GM18517 (cell line): ENCODE measurements around the gene ABHD11.
"Not testable (repeated sequence)": the region's sequence is repeated elsewhere in the genome, so short reads cannot be mapped to it uniquely, and the experiment has no call there.

Experiments used
- ATAC-seq: cut with Tn5 transposase; IDR thresholded peaks from one replicate; pipeline ENCODE4 v1.9.1; 2021; ENCODE audit warnings: mild to moderate bottlenecking, moderate library complexity; ENCODE audit not compliant: unreplicated experiment

The ABHD11 gene

DNA sequence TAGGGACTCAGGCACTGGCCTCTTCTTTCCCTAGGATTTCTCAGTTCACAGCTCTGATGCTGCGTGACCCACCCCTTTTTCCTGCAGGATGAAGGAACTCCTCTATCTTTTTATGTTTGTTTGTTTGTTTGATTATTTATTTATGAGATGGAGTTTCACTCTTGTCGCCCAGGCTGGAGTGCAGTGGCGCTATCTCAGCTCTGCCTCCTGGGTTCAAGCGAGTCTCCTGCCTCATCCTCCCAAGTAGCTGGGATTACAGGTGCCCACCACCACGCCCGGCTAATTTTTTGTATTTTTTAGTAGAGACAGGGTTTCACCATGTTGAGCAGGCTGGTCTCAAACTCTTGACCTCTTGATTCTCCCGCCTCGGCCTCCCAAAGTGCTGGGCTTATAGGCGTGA, 18.2 kb downstream of the ABHD11 start:
- not testable (repeated sequence) for ATAC-seq

DNA sequence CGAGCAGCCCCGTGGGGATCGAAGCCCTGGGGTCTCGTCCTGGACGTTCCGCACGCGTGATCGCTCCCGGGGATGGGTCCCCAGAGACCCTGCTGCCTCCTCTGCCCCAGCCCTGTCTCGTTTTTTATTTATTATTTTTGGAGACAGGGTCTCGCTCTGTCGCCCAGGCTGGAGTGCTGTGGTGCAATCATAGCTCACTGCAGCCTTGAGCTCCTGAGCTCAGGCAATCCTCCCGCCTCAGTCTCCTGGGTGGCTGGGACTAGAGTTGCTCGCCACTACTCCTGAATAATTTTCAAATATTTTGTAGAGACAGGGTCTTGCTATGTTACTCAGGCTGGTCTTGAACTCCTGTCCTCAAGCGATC, 18.8 kb downstream of the ABHD11 start:
- peak; percentile 12 for ATAC-seq

DNA sequence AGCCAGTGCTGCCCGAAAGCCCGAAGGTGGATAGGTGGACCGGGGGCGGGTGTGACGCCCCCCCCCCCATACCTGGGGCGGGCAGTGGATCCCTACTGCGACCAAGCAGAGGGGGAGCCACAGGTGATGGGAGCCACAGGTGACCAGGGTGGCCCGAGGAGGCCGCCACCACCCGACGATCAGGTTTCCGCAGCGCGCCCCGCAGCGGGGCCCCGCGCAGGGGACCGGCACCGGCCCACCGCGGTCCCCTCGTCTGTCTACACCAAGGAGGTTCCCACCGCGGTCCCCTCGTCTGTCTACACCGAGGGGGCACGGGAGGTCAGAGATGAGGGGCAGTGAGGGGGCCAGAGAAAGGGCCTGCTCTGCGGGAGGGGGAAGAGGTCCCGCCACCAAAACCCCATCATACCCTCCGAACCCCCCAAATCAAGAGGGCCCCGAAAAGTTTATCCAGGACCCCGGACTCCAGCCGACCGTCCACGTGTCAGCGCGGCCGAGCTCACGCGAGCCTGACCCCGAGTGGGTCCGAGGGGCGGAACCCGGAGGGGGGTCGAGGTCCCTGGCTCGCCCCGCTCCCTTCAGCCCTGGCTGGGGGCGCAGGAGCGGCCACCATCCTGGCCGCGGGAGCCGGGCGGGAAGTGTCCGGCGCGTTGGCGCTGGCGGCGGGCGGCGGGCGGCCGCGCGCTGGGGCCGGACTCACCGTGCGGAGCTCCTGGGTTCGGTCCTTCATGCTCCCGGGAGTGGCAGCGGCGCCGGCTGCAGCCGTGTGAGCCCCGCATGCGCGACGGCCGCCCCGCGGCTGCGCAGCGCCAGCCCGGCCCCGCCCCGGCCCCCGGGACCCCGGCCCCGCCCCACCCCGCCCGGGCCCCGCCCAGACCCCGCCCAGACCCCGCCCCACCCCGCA, 19.4 kb downstream of the ABHD11 start, which contains the start of gene STX1A:
Gene STX1A, minus strand, starts transcription at position 765 of the 901 bp plus-strand sequence. Its CDS starts 38 bp downstream, at position 727.
- peak; percentile 47 for ATAC-seq

DNA sequence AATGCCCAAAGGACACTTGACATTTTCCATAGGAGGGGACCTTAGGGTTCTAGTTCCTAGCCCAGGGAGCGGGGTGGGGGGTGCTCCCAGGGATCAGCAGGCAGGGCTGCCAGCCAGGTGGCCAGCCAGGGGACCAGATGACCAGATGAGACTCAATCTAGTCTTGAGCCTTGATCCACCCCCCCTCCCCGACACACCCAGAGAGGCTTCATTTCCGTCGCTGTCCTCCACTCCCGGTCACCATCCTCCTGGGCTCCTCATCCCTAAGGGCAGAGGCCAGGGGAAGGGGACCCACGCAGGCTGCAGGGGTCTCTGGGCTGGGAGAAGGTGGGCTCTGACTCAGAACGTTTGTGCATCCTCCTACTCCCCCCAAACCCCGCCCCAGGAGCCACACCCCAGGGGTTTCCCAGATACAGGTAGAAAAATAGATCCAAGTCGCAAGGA, 20.1 kb downstream of the ABHD11 start:
- no peak for ATAC-seq

DNA sequence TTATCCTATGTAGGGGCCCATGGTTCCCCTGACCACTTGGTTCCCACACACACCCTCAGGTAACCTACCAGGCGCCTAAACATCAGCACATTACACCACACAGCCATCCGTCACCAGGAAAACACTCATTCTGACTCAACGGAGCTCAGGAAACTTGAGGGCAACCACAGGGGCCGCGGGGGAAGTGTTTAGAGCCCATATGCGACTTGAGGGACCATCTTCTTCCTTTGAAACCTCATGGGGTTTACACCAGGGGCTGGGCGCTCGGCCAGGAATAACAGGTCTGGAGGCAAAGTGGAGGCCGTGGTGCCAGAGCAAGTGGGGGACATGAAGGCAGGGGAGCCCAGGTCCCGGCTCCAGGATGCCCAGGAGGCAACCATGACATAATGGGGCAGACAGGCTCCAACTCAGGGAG, 20.6 kb downstream of the ABHD11 start:
- ATAC-seq: no peak

DNA sequence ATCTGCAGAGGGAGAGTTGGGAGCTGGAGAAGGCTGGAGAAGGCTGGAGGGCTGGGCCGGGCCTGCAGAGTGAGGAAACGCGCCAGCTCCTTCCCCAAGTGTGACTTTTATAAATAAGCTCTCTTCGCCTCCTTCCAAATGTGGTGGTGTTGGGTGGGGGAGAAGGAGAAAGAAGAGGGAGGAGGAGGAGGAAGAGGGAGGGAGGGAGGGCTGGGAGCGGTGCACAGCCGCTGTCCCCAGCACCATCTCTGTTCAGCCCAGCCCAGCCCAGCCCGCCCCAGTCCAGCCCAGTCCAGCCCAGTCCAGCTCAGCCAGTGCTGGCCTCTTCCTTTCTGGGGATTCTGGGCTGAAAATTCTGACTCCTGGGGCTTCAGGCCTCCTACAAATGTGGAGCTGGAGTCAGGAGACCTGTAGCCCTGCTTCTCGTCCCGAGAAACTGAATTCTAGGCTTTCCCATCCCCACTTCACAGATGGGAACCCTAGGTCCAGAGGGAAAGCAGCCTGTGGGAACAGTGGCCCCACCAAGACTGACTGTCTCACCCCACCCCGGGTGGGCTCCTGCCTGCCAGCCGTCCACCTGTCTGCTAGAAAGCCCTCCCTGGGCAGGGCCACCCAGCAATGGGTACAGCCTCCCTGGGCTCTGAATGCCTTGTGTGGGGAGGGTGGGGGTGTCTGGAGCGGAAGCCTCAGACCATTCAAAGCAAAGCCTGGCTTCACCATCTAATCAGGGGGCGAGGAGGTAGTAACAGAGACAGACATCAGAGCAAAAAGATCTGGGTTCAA, 21.4 kb downstream of the ABHD11 start:
- ATAC-seq: no peak

DNA sequence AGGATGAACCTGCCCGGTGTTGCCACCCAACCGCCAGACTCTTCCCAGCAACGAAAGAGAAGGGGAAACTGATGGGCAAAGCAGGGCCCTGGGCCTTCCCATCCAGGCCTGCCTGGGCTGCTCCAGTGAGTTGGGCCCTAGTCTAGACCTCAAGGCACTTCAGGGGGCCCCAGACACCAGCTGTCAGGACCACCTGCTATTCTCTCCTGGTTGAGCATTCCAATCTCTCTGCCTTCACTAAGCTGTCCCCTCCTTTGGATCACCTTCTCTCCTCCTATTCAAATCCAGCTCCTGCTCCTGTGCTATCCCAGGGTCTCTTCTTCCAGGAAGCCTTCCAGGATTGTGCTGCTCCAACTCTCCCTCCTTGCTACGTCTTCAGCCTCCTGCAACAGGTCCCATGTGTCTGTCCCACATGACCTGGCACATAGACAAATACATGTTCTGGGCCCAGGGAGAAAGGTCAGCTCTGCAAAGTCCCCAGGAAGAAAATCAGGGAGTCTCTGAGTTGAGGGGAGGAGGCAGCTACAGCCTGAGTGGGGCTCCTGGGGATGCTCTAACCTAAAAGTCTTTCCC, 22.2 kb downstream of the ABHD11 start:
- no peak for ATAC-seq

DNA sequence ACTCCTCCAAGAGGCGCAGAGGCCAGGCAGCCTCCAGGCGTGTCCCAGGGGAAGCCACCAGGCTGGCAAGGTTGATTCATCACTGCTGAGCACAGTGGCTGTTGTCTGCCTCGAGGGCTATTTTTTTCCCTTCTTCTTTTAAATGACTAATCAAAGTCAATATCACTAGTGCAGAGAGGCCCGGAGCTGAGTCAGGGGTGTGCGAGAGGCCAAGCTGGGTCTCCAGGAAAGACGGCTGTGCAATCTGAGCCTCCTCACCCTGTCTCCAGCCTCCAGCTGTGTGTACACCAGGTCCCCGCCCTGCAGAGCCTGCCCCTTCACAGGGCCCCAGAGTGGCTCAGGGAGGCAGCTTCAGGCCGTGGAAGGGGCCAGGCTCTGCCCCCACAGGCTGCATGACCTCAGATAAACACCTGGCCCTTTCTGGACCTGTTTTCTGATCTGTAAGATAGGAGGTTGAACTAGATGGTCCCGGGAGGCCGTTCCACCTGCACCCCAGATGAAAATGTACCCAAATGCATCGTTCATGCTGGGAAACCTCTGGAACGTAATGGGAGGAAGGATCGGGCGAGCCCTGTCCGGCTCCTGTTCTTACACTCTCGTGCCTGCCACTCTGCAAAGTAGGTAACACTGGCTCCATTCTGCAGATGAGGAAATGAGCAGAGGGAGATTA, 22.8 kb downstream of the ABHD11 start:
- no peak for ATAC-seq

DNA sequence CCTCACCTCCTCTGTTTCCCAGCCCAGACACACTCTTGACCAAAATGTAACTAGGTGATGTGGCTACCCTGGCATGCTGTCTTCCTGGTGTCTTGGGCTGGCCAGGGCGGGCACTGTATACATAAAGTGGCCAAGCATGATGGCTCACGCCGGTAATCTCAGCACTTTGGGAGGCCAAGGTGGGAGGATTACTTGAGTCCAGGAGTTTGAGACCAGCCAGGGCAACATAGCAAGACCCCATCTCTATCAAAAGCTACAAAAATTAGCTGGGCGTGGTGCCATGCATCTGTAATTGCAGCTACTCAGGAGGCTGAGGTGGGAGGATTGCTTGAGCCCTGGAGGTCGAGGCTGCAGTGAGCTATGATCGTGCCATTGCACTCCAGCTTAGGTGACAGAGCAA, 25.3 kb downstream of the ABHD11 start:
- not testable (repeated sequence) for ATAC-seq

DNA sequence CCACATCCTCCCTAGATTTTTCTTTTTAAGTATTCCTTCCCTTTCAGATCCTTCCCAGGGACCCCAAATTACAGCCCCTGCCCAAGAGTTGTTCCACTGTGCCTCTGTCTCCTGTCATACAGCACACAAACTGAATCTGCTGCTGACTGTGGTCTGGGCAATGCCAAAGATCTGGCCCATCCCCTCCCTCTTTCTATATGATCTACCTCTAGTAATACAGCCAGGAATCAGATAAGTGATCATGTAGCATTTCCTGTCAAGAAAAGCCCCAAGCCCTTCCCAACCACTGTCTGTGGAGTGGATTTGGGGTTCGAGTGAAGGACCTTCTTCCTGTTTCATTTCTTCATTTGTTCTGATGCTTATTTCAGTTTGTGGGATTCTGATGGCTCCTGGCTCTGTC, 25.8 kb downstream of the ABHD11 start:
- no peak for ATAC-seq

DNA sequence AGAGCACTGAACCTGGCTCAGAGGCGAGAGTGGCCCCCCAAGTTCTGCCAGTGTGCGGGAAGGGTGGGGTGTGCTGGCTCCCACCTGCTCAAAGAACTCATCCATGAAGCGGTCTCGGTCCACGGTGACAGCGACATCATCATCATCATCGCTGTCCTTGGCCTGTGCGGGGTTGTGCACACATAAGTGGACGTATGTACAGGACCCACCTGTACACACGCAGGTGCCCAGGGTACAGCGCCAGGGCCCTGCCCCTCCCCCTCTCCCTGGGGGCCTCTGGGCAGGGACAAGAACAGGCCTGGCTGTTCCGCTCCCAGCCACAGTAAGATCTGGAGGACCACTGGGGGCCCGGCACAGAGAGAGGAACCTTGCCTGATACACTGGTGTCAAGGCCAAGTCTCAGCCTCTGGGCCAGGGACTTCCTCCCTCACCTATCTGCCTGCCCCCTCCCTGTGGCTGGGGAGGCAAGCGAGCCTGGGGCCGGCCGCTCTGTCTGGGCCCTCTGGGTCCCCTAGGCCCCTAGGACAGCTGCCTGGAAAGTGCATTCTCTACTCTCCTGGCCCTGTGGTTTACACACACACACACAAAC, 29.5 kb downstream of the ABHD11 start:
- ATAC-seq: no peak

DNA sequence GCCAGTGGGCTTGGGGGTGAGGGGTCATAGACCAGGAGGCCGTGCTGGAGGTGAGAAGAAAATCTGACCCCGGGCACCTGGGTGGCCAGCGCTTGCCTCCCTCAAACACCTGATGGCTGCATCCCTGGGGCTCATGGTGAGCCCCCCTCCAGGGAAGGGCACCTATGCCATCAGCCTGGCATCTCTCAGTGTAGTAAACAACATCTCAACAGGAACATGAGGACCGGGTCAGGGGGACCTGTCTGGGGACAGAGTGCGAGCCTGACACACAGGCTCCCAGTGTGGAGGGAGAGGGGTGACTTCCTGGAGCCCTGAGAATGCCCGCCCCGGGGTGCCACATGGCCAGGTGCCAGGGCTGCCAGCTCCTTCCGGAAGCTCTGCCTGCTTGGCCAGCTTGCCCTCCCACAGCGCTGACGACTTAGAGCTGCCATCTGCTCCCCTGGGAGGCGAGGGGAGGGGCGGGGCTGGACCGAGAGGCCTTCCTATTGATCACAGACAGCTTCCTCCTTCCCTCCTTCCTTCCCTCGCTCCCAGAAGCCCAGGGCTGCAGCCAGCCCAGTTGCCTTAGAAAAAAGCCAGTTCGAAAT, 31.5 kb downstream of the ABHD11 start:
- no peak for ATAC-seq

DNA sequence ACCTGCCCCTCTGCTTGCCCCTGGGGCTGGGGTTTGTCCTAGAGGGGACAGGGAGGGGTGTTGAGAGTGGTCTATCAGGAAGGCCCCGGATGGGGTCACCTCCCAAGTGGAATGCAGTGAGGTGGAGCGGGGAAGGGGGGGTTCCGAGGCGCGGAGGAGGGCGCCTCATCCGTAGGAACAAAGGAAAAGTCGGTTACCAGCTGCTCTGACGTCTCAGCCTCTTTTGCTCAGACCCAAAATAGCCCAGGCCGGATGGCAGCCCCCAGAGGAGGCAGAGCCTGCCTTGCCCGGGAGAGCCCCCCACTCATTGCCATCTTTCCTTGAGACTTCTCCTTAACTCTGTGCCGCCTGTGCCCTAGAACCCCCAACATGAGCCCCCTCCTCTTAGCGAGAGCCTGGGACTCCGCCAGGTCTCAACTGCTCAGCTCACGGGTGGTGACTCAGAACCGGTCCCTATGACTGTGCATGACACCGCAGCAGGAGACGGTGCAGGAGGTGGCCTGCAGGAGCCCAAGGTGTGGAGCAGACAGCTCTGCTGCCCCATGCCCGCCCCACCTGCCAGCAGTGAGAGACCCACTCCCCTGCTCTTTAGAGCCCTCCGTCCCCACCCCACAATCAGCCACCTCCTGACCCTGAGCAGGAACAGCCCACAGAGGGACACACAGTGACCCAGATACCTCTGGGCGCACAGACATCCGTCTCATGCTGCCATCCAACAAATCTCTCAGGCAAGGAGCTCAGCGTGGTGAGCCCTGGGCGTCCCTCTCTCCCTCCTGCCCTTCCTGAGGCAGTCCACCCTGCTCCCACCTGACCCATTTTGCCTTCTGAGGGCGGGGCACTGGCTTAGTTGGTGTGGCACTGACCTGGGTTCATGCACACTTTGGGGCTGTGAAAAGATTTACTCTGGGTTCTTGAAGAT, 32.2 kb downstream of the ABHD11 start:
- ATAC-seq: no peak

DNA sequence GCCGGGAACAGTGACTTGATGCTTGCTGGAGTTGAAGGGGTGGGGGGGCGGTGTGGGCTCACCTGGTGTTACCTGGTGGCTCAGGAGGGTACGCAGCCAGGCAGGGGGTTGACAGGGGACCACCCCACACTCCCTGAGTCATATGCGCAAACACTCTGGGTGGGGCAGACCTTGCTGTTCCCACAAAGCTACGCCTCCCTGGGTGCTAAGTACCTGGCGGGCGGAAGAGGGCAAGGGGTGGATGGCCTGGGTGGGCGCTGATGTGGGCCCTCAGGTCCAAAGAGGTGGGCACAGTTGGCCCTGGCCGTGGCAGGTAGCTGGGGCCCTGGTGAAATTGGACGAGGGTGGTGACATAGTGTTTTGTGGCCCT, 33.1 kb downstream of the ABHD11 start:
- ATAC-seq: no peak

DNA sequence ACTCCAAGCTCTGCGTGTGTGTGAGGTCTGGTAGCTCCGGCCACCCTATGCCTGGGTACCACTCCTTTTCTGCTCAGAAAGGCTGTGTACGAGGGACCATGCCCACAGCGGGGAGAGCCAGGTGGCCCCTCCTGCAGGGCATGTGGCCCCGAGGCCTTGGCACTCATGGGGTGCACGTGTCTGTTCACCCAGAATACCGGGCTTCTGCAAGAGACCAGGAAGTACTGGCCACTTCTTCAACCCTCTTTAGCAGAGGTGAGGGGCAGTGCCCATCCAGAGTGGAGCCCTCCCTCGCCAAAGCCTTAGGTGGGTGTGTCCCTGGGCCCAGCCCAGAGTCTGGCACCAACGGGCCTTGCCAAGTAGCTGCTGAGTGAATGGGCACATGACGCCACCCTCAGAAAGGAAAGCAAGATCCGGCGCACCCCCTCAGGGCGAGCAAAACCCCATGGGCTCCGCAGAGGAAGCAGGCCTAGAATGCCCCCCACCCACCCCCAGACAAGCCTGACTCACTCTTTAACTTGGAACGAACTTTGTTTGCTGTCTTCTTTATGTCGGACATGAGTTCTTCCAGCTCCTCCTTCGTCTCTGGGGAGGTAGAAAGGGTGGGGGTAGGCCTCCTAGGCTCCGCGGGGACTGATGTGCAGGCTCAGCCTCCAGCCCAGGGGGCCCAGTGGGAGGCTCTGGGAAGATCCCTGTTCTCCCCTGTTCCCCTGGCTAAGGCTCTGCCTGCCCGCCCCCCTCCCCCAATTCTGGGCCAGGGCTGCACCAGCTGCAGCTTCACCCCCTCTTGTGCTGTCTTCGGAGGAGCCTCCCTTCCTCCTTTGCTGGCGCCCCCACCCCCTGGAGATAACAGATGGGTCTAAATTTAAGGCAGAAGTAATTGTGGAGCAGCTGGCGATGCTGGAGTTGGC, 33.7 kb downstream of the ABHD11 start:
- ATAC-seq: no peak

DNA sequence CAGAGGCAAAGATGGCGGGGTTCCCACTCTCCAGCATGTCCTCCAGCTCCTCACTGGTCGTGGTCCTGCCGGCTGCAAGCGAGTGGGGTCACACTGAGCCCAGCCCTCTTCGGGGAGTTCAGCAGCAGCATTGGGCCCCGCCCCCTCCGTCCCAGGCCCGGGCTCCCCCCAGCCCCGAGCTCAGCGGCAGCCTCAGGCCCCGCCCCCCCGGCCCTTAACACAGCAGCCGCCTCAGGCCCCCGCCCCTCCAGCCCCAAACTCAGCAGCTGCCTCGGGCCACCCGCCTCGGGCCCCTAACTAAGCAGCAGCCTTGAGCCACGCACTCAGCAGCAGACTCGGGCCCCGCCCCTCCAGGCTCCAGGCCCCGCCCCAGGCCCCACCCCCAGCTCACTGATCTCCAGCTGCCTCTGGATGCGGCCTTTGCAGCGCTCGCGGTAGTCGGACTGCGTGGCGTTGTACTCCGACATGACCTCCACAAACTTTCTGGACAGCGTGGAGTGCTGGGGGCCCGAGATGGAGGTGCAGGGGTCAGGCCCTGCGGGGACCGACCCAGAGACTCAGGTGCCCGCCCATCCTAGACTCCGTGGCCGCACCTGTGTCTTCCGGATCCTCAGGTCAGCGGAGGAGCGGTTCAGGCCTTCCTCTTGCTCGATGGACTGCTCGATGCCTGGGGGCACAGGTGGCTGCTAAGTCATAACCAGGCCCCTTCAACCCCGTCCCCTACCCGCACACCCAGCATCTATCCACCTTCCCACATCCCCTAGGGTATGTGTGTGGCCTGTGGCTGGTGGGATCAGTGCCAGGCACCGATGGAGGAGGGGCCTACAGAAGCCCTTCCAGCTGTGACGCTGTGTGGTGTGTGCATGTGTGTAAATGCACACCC, 34.6 kb downstream of the ABHD11 start:
- no peak for ATAC-seq

DNA sequence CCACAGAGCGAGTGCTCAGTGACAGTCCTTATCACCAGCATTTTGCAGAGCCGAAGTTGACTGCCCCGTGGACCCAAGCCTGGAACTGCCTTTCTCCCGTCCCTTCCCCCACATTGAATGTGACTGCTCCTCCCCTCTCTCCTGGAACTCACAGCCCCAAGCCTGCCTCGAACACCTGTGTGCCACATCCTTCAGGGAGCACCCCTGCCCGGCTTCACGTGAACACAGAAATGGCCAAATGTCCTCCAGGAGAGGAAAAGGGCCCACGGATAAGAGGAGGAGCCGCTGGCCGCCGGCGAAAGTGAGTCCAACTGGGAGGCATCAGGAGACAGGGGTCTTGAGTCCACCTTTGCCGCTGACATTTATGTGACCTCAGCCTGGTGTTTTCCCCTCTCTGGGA, 35.4 kb downstream of the ABHD11 start:
- no peak for ATAC-seq
